ENCODE results near the gene CTNNAL1. TPM values are rescaled to one million over a fixed set of nuclear protein-coding genes. Genes with fewer than 3 reads are reported as not detected.

CTNNAL1 gene
- total and polyA plus RNA-seq, 2 of the 8 experiments (the other 6 are each of a cell fraction or from before 2014, with no cell fraction given), result 23.2 to 66.1 TPM

- Histone ChIP-seq H3K27me3 (replicated peaks in 1 of 4; ENCODE audit: control insufficient read depth in 3 of 4, extremely low read depth in 1 of 4, insufficient read depth in 3 of 4, low read length in 3 of 4) (no peaks in the 10 kb centered on the region), H4K20me1 (replicated peaks in 1 of 2; ENCODE audit: control insufficient read depth in 1 of 2, insufficient read depth in 2 of 2, low read length in 2 of 2) (peaks cover 0 to 3% of the 10 kb centered on the region in 2 experiments), H3K4ac (replicated peaks; ENCODE audit: insufficient read length, low read depth, low read length) (no peak overlapping the region), H3K23me2 (ENCODE audit: low read depth, low read length) (no peaks in the 10 kb centered on the region), H3K4me3 (ENCODE audit: extremely low read depth in 1 of 4, insufficient read depth in 2 of 4, low read depth in 3 of 4, low read length in 4 of 4) (no peak overlapping the region), H3K14ac (ENCODE audit: insufficient read length) (no peak overlapping the region), H3K4me2 (ENCODE audit: insufficient read depth in 1 of 2, low read depth in 2 of 2, low read length in 2 of 2) (no peak overlapping the region), H3K4me1 (replicated peaks in 1 of 4; ENCODE audit: control insufficient read depth in 3 of 4, insufficient read depth in 4 of 4, low read length in 3 of 4) (no peaks in the 10 kb centered on the region), H3K36me3 (ENCODE audit: control insufficient read depth in 2 of 4, insufficient read depth in 4 of 4, low read length in 3 of 4) (peaks cover 3 to 54% (median 24%) of the 10 kb centered on the region in 4 experiments; a peak in 7 of 8 replicates), H4K91ac (replicated peaks; ENCODE audit: insufficient read length, low read length) (no peak overlapping the region), H3K9me3 (ENCODE audit: insufficient read depth in 2 of 2, low read depth in 1 of 2, low read length in 1 of 2) (no peaks in the 10 kb centered on the region), H2AK5ac (ENCODE audit: low read depth, low read length) (no peak overlapping the region), H4K8ac (ENCODE audit: extremely low read depth, insufficient read depth, low read length) (no peak overlapping the region), H2AFZ (ENCODE audit: low read length) (no peak overlapping the region), H2BK20ac (ENCODE audit: low read length) (no peak overlapping the region), H3K79me1 (ENCODE audit: low read depth, low read length) (no peaks in the 10 kb centered on the region), H3K9ac (replicated peaks in 1 of 4; ENCODE audit: extremely low read depth in 1 of 4, low read depth in 3 of 4, low read length in 3 of 4) (no peak overlapping the region), H4K5ac (ENCODE audit: insufficient read length, low read depth, low read length) (no peak overlapping the region), H2BK15ac (ENCODE audit: low read length) (no peak overlapping the region), H2BK12ac (ENCODE audit: low read depth, low read length) (no peak overlapping the region), H3K56ac (replicated peaks; ENCODE audit: insufficient read length, low read depth, low read length) (no peak overlapping the region), H2BK120ac (replicated peaks; ENCODE audit: low read depth, low read length) (no peak overlapping the region), H2BK5ac (ENCODE audit: low read depth, low read length) (no peak overlapping the region), H3K23ac (ENCODE audit: insufficient read length) (no peak overlapping the region), H3K27ac (ENCODE audit: low read depth, low read length) (no peak overlapping the region), H3K79me2 (ENCODE audit: control insufficient read depth in 1 of 2, insufficient read depth in 2 of 2, low read length in 2 of 2) (no peaks in the 10 kb centered on the region), H3K18ac (ENCODE audit: extremely low read depth, low read length) (no peak overlapping the region)
- no peak for FAIRE-seq
- CTCF ChIA-PET (ENCODE audit: partially characterized antibody), result interaction anchor here (0.9 to 1.3 kb wide), 4 partner anchors 11 to 18 kb away, joined by 3 to 5 read pairs (median 4); no protein-coding TSS in a partner anchor
- TF ChIP-seq HDAC6 (IDR thresholded peaks at IDR 0.05; ENCODE audit: low read depth, low read length), result no peak
- no peak for DNase-seq (ENCODE audit: low read depth in 1 of 2, low spot score in 2 of 2)
- WGBS, 2 experiments (ENCODE audit: extremely low coverage in 1 of 2, insufficient coverage in 1 of 2, insufficient read length in 1 of 2, insufficient replicate concordance in 2 of 2, low coverage in 1 of 2, low lambda C conversion rate in 2 of 2, missing lambda C conversion rate in 1 of 2), result 93% methylated on average over 6 of the region's 6 CpGs; no CpG with 5 or more reads in 1 of the 2 experiments
- POLR2A ChIA-PET (ENCODE audit: partially characterized antibody), result interaction anchor here (0.9 to 1.3 kb wide), 2 partner anchors 20 to 86 kb away, joined by 3 read pairs; partner anchors contain the start of gene TMEM245
Observed at GRCh38 chr9:109033941-109034700, 20.8 kb upstream of the CTNNAL1 start.
